ENCODE results near the gene TFAM.

The TFAM gene

DNA sequence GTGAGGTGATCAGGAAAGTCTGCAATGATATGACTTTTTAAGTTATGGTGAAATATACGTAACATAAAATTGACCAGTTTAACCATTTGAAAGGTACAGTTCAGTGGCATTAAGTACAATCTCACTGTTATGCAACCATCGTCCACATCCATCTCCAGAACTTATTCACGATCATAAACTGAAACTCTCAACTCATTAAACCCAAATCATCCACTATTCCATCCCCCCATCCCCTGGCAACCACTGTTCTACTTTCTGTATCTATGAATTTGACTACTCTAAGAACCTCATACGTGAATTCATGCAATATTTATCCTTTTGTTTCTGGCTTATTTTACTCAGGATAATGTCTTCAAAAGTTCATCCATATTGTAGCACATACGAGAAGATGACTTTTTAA lies 48.4 kb downstream of the TFAM start:
- no peak for DNase-seq (ENCODE audit: low spot score)

DNA sequence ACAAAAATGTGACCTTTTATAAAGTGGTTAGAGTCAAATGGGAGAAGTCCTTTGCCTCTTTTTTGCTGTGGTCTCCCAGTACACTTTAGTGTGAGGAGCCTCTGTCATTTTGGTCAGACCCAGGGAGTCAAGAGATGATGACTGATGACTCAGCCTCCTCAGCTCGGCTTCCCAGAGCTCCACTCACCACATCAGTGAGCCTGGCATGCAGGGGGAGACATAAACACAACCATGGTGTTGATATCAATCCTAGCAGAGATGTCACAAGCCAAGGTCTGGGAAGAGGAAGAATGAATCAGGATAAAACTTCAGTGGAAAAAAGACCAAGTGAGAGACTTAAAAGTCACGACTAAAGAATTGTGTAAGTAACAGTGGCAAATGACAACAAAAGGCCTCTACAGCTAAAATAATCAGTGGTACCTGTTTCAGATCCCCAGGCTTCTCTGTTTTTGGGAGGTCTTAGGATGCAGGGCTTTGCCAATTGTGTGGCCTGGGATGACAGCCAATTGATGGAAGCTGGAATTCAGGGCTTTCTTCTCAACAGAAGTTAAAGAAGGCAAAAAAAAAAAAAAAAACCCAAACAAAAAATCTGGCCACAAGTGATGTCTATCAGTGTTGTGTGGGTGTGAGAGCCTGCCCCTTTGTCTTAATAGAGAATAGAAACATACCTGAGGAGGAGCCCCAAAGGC lies 50.2 kb downstream of the TFAM start:
- DNase-seq (ENCODE audit: low spot score): no peak

DNA sequence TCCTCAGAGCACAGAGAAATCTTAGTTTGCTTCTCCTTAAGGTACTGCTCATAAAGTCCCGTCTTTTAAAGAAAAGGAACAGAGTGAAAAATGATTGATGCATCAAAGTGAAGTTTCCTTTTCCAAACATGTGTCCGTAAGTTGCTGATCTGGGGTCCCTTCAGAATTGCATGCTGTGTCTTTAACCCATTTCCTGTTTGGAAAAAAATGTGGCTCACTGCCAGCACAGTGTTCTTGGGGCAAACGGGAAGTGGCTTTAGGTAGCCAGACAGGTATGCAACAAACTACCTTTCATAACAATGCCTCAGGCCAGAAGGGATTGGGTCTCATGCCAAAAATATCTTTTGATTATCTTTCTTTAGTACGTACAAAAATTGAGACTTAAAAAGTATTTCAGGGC lies 50.9 kb downstream of the TFAM start:
- DNase-seq (ENCODE audit: low spot score): no peak

DNA sequence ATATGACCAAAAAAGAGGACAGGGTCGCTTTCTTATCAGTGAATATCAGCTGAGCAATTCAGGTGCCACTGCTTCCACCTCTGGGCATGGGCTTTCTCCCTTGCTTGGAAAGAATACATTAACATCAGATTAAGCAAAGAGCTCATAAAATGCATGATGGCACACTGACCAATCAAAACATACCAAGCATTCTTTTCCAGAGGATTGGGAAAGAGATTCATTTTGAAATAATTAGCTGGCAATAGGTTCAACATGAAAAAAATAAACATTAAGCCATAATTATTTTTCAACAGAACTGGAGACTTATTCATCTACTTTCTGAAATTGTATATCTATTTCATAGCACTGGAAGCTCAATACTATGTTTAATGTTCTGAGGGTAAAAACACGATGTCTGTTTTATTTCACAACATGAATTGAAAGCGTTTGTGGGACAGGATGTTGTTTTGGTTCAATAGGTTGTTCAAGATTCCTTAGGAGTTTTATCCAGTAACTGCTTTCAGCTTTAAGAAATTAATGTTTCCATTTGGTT lies 53.2 kb downstream of the TFAM start:
- no peak for DNase-seq (ENCODE audit: low spot score)

DNA sequence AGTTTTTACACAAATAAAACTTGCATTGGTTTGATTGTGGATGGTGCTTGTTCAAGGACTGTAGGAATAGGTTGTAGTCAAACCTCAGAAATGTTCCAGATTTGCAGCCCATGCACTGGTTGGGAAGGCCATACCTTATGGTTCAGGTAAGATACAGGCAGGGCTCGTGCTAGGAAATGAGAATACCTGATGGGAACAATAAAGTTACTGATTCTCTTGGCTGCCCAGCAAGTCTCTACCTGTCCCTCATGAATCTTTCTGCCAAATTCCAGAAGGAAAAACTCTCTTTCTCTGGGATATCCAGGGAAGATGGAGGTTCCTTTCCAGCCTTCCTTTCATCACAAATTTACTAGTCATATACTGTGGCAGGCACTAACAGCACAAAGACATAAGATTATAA lies 53.8 kb downstream of the TFAM start:
- no peak for DNase-seq (ENCODE audit: low spot score)

DNA sequence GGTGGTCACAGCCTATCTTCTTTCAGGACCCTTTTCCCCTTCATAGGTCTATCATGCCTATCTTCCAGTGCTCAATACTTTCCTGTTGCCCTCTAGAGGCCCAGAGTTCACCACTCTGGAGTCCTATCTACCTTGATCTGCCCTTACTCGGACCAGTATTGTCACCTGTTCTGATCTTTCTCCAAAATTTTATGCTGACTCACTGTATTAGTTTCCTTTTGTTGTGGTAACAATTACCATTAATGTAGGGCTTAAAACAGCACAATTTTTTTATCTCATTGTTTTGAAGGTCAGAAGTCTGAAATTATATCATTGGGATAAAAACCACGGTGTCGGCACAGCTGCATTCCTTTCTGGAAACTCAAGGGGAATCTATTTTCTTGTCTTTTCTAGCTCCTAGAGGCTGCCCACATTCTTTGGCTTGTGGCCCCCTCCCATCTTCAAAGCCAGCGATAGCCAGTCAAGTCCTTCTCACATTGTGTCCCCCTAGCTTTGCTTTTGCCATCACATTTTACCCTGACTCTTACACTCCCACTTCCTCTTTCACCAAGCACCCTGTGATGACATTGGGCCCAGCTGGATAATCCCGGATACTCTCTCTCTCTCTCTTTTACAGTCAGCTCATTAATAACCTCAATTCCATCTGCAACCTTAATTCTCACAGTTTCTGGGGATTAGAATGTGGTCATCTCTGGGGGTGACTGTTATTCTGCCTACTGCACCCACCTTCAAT lies 54.6 kb downstream of the TFAM start:
- no peak for DNase-seq (ENCODE audit: low spot score)

DNA sequence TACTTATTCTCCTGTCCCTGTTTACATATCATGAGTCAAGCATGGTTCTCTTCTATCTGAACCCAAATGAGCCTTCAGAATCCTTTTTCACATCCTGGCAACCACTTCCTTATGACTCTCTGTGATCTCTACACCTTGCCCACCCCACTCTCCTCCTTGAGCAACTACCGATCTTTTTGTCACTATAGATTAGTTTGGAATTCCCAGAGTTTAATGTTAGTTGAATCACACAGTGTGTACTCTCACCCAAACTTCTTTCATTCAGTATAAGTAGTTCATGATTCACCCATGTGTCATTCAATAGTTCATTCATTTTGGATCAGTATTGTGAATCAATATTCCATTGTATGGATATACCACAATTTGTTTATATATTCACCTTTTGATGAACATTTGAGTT lies 55.3 kb downstream of the TFAM start:
- DNase-seq (ENCODE audit: low spot score): no peak

DNA sequence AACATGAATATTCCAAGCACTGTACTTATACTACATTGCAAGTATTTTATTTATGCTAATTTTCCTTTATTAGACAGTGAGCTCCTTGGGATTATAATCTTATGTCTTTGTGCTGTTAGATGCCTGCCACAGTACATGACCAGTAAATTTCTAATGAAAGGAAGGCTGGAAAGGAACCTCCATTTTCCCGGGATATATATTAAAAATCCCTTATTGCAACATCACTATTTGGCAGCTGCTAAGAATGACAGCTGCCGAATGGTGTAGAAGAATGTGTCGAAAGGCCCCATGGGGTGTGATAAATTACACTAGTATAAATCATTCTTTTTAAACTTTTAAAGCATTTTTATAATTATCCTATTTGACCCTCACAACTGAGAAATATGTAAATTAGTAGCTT lies 59.1 kb downstream of the TFAM start:
- DNase-seq (ENCODE audit: low spot score): no peak

DNA sequence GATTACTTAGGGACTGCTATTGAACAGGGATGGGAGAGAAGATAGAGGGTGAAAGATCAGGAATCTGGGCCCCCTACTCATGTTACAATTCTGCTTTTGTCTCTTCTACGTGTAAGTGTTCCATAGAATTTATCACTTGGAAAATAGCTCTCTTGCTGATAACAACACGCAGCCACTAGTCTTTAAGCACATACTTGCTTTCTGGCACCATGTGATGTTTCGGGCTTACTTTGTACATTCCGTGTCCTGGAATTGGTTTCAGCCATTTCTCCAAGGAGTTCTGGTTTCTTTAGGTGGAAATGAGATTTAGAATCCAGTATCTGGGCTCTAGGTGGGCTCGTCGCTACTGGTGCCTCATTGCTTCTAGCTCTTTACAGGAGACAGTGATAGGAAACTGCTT lies 59.7 kb downstream of the TFAM start:
- DNase-seq (ENCODE audit: low spot score): no peak

DNA sequence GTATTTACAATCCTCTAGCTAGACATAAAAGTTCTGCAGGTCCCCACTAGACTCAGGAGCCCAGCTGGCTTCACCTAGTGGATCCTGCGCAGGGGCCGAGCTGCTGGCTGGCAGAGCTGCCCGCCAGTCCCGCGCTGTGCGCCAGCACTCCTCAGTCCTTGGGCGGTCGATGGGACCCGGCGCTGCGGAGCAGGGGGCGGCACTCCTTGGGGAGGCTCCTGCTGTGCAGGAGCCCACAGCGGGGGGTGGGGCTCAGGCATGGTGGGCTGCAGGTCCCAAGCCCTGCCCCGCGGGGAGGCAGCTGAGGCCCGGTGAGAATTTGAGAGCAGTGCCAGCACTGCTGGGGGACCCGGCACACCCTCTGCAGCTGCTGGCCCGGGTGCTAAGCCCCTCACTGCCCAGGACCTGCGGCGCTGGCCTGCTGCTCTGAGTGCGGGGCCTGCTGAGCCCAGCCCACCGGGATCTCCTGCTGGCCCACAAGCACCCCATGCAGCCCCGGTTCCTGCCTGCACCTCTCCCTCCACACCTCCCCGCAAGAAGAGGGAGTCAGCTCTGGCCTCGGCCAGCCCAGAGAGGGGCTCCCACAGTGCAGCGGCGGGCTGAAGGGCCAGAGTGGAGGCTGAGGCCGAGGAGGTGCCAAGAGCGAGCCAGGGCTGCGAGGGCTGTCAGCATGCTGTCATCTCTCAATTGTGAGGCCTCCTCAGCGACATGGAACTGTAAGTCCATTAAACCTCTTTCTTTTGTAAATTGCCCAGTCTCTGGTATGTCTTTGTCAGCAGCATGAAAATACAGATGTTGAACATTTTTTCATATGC lies 63.1 kb downstream of the TFAM start:
- no peak for DNase-seq (ENCODE audit: low spot score)

Data from hematopoietic multipotent progenitor cell treated with erythropoietin and hydrocortisone succinate and interleukin-3 and kit ligand, for 15 days (in vitro differentiated cells).